AG09319 (cell line): ENCODE data around the gene TNNT1.

Source experiments
- DNase-seq: peaks from one replicate; pipeline ENCODE4 v3.0.0-alpha.2; 2010; ENCODE audit warnings: low read depth; ENCODE audit errors: extremely low read depth
- CTCF ChIP-seq: IDR thresholded peaks from 2 replicates; pipeline ENCODE4 v1.5.1; 2011; ENCODE audit warnings: low read depth, mild to moderate bottlenecking, inconsistent platforms, low read length, moderate library complexity

Gene TNNT1

DNA sequence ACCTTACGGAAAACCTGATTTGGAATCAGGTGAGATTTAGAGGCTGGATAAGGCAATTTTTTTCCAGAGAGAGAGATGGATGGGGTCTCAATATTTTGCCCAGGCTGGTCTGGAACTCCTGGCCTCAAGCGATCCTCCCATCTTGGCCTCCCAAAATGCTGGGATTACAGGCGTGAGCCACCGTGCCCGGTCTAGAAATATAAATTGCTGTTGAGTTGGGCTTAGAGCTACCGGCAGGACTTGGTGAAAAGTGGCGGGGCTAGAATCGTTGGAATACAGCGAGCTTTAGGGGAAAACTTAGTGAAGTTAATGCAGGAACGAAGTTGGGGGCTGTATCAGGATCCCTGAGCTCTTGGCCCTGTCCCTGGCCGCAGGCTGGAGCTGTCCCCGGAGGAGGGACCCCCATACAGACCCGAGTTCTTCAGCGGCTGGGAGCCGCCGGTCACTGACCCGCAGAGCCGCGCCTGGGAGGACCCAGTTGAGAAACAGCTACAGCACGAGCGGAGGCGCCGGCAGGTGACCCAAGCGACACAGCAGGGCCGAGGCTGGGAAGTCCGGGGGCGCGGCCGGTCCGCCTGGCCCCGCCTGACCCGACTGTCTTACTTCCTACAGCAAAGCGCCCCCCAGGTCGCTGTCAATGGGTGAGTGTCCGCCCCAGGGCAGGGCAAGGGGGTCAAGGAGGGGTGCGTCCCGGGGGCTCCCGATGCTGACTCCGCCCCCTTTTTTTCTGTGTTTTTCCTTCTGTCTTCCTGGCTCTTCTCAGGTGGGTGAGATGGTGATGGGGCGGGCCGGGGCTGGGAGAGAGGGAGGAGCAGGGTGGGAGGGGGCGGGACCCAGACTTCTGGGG is 65.8 kb downstream of the TNNT1 start:
- no peak for DNase-seq
- TF ChIP-seq CTCF: no peak
